NCI-H510A treated with DMSO at 0.1 percent for 48 hours (cell line): ENCODE data around the gene ASIC2.

Source experiments
- DNase-seq: peaks from one replicate; lab custom pipeline; 2025; lab: John Stamatoyannopoulos, UW

ASIC2 gene

DNA sequence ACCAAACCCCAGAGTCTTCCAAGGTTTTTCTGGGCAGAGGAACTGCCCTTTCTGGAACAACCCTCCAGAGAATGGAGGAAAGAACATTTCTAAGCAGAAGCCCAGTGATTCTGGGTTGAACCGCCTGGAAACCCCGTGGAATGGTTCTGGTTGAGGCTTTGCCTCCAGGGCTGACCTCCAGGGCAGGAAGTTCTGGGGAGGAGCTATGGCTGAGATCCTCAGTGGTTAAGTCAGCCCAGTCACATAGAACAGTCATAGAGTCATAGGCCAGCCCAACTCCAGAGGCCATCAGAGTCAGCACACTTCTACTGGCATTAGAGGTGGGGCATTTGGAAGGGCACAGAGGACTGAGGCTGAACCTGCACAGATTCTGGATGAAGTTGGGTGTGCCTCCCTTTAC lies 235.5 kb downstream of the ASIC2 start:
- no peak for DNase-seq

DNA sequence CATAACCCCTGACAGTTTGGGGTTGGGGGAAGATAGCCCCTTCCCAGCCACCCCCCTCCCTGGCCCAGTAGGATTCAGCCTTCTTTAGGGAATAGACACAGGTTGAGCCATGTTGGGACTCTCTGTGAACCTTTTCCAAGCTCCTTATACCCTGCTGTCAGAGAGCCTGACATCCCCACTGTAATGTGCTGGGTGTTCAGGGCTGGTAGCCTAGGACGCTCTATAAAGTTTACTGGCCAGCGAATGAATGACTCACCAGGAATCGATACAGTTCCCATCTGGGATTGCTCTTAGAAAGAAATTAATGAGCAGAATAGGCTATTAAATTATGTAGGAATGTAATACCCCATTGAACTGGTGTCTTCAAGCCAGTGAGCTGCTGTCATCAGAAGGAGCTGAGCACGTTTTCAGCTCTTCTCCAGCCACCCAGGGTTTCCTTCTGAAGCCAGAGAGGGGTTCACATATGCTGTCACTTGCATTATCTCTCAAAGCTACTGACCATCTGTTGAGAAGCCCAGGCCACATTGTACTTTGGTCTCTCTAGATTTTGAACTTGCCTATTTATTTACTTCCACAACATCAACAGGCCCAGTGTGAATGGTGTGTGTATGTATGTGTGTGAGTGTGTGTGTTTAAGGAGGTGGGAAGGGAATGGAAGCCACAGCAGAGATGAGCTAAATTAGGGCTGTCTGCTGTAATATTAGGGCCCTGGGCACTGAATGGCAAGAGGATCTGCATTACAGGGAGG lies 236.5 kb downstream of the ASIC2 start:
- DNase-seq: no peak

DNA sequence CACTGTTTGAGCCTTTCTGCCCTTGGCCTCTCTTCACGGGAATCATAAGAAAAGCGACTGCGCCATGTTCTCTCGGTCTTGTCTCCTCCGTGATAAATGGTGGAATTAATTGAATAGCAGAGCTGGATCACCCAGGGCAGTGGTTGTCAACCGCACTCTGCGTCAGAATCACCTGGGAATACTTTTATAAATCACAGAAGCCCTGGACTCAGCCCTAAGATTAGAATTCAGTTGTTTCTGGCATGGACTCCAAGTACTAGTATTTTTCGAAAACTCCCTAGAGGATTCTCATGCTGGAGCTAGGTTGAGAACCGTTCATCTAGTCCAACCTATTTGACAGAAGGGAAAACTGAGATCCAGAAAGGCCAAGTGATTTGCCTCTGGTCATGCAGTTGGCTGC lies 237.3 kb downstream of the ASIC2 start:
- no peak for DNase-seq

DNA sequence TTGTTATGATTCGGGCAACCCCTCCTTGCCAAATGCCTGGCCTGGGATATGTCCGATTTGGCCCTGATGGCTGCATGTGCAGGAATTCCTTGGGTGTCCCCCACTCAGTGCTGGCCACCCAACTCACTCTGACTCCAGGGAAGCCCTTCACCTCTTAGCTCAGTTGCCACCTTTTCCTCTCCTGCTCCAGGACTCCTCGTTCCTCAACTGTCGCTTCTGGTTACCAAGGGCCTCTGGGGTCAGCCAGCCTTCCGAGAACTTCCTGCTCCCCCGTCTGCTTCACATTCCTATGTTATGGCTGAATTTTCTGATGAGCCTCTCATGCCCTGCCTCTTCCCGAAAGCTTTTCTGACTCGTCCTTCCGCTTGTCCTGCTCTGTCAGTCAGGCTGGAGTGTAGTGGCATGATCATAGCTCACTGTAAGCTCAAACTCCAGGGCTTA lies 237.9 kb downstream of the ASIC2 start:
- no peak for DNase-seq

DNA sequence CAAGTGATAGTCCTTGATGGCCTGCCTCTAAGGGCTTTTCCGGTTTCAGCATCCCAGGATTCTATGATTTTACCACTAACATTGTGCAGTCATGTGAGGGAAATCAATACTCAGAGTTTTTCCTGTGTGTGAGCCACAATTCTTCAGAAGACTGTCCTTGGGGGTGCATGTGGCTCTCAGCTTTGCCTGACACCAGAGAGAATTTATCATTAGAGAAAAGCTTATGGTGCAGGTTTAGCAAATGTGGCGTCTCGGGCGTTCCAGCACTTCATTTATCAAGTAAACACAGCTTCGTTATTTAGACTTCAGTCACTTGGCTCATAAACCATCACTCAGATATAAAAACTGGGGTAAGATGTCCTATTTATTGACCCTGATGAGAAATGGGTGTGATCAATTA lies 238.7 kb downstream of the ASIC2 start:
- no peak for DNase-seq

DNA sequence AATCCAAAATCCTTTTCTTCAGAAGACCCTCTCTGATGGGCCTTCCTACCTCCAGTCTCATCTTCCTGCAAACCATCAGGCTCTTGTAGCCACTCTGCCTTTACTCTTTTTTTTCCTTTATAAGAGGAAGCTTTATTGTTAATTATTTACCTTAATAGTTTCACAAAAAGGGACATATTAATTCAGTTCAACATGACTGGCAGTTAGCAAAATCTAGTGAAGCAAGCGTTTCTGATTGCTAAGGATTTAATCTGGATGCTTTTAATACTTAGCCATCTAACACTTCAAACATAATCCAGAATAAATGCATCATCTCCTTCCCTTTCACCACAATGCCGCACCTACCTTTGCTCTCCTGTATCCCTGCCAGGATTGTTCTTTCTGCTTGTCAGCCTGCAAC lies 239.4 kb downstream of the ASIC2 start:
- DNase-seq: no peak

DNA sequence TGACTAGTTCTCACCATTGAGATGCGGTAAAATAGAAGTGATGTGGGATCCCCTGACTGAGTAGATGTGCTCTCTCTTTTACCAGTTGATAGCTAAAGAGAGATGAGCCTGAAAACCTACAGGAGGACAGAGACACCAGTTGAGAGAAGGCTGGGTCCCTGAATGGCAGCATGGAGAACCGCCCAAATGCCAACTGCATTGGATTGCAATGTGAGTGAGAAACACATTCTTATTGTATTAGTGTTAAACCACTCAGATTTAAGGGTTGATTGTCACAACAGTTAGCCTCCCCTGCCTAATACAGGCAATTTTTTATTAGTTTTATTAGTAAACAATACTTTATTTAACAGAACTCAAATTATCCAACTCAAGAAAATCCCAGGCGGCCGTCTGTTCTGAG lies 240.2 kb downstream of the ASIC2 start:
- DNase-seq: no peak

DNA sequence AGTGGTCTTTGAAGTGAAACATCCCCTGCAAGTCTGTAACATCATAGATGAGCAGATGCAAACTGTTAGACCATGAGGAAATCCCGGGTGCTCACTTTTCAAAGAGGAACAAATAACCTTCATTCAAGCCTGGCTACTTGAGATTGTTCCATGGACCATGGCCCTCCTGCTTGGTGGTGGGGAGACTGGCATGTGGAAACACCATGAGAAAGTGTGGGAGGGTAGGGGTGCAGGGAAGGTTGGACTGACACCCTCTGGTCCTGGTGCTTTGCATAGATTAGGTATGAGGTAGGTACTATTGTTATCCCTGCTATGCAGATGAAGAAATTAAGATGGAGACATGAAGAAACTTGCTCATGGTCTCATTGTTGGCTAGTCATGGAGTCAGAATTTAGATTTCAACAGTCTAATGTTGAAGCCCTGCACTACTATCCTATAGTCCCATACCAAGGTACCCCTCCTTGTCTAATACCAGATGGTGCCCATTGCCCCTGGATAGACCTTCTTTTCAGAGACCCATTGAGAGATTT lies 242.4 kb downstream of the ASIC2 start:
- no peak for DNase-seq

DNA sequence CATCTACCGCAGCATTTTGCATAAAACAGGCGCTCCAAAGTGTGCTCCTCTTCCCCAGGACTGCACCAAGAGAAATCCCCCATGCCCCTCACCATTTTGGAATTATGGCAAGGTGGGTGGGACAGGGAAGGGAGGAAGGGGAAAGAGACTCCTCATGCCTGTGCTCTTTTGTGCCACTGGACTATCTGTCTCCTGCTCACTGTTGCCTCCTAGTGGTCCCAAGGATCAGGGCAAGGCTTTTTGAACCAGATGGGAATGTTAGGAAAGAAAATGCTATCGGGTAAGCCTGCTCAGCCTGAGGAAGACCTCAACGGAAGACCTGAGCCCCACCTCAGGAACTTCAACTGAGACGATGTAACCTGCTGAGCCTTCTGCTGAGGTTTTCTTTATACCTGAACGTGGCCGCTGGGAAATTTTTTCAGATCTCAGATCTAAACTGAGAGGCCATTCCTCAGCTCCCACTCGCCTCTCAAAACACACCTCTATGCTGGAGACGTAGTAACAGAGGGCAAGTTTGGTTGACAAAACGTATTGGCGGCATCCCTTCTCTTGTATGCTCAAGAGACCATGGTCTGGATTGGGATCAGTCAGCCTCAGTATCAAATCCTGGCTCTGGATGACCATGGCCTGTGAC lies 243.2 kb downstream of the ASIC2 start:
- peak; percentile 2 for DNase-seq

DNA sequence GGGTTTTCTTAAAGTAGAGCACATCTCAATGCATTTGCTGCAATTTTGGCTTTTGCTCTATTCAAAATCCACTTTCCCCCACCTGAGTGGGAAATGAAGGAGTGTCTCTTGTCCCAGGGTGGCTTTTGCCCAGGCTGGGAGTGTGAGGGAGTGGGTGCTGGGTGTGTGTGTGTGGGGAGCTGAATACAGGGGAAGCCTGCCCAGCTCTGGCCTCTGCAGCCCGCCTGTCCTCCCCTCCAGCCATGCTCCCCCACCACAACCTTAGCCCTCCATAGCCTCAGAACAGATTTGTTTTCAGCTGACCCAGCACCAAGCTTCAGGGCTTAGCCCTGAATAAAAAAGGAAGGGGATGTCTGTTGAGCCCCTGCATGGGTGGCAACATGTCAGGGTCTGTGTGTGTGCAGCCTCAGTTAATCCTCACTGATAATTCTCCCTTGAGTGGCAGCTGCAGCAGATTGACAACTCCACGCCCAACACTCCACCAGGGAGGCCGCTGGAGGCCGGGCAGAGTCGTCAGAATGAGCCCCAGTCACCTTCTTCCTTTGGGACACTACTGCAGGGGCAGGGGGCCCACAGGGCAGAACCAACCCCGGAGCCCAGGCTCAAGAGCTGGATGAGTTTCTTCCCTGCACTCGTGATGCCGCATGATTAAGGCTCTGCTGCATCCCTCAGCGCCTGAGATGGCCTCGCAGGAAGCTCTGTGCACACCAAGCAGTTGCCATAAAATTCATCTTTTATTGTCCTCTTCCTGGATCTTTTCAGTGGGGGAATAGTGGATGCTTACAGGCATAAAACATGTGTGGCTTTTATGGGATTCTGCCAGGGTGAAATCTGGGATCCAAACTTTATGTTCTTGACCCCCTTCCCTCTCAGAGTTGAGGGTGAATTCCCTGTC lies 246.5 kb downstream of the ASIC2 start:
- DNase-seq: no peak

DNA sequence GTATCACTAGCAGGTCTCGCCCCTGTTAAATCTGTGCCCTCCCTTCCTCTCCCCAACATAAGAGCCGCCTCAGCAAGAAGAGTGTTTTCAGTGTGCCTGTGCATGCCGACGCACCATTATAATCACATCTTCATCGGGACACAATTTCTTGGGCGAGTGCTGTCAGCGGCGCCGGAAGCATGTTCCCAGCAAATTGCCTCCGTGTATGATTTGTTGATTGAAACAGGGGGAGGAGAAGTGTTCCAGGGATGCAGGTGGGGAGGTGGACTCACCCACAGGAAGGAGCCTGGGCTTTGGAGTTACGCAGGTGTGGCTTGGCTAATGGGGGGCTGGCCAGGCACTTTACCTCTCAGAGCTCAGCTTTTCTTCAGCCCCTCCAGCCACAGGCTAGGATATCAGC lies 247.9 kb downstream of the ASIC2 start:
- no peak for DNase-seq

DNA sequence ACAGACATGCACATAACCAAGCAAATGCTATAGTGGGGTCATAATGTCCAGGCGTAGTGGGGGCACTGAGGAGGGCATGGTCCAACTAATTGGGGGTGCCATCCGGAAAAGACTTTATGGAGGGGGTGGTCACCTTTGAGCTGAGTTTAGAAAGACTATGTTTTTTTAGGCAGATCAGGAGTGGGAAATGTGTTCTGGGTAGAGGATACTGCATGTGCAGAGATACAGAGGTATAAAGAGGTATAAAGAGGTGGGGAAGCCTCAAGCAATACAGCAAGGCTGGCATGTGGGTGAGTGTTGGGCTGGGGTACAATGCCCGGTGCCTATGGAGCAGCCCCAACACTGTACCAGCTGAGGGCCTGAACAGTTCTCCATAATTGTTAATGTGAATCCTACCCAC lies 248.3 kb downstream of the ASIC2 start:
- DNase-seq: no peak

DNA sequence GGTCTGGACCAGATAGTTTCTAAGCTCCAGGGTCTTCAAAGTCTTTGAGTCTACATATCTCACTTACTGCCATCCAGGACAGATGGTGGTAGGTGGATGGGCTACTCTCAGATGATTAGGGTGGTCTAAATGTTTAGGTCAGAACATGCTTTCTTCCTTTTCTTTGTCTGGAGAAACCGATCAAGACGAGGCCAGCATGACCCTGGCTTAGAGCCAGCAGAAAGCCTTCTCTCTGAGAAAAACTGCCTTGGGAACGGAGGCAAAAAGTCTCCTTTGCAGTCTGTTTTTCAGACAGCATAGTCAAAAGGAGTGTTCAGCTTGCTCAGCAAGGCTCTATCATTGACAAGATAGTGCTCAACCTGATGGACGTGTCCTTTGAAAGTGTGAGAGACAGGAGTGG lies 252.6 kb downstream of the ASIC2 start:
- no peak for DNase-seq

DNA sequence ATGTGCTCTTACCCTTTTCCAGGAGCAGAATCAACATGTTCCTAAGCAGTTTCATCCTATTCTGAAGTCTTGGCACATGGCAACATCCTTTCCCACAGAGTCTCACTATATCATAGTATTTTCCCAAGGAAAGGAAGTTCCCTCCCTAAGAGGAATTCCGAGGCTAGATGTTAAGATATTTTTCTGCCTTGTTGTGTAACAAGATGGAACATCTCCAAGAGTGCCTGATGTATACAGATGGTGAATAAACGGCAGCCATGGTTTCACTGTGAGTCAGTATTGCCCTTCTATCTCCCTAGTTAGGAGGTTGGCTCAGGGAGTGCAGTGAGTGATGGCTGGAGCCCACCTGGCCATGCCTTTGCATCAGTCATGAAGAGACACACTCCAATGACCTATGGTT lies 253.2 kb downstream of the ASIC2 start:
- DNase-seq: no peak

DNA sequence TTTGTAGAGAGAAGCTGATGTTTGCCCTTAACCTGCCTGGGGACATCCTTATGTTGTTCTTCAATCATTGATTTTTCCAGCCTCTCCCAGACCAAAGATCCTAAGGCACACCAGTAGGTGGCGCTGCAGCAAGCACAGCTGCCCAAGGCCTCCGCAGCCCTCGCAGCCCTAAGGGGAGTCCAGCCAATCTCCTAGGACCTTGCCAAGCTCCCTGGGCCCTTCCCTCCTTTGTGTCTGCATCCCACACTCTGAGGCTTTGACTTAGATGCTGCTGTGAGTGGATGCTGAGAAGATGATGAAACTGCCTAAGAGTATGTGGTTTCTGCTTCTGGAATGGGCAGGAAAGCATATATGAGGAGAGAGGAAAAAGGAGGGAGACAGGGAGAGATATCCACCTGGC lies 254.4 kb downstream of the ASIC2 start:
- DNase-seq: no peak

DNA sequence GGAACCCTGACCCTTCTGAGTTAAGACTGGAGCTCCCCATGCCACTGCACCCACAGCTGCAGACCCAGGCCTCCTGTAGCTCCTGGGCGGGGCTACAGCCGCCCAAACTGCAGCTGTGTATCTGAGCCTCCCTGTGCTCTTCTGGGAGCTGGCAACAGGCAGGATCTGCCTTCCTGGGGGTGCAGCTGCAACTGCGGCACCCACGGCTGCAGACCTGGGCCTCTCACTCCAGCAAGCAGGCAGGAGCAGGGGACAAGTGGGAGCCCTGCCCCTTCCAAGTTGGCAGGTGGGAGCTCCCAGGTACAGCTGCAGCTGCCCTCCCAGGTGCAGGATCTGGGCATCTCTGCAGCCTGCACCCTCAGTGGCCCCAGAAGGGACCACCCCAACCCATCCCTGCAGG lies 259.9 kb downstream of the ASIC2 start:
- no peak for DNase-seq

DNA sequence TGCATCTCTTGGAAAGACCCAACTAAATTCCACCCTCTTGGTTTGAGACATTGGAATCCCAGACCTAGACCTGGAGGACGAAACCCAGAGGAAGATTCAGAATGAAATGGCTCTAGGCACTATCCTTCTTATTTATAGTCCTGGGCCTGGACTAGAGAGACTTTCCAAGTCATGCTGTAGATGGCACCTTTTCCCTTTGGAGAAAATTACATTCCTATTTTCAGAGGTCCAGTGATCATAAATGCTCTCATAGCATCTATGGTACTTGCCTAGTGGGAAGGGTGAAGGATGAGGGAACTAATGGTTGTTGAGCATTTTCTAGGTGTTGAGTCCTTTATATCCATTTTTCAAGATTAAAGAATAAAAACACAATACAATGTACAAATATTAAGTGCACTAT lies 264.3 kb downstream of the ASIC2 start:
- DNase-seq: no peak

DNA sequence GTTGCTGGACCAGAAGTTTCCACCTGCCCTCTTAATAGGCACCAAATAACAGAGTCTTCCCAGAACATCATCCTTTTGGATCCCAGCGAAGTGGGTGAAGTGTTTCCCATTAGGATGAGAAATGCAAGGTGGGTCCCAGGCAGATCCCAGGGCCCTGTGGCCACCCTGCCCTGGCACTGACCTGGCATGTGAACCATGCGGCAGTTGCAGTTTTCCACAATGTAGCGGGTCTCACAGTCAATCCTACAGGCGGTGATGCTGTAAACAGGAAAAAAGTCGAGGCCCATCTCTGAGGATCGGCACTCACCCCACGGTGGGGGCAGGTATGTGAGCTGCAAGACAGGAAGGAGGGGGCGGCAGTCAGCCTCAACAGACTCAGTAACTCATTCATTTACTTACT lies 265.0 kb downstream of the ASIC2 start:
- no peak for DNase-seq

DNA sequence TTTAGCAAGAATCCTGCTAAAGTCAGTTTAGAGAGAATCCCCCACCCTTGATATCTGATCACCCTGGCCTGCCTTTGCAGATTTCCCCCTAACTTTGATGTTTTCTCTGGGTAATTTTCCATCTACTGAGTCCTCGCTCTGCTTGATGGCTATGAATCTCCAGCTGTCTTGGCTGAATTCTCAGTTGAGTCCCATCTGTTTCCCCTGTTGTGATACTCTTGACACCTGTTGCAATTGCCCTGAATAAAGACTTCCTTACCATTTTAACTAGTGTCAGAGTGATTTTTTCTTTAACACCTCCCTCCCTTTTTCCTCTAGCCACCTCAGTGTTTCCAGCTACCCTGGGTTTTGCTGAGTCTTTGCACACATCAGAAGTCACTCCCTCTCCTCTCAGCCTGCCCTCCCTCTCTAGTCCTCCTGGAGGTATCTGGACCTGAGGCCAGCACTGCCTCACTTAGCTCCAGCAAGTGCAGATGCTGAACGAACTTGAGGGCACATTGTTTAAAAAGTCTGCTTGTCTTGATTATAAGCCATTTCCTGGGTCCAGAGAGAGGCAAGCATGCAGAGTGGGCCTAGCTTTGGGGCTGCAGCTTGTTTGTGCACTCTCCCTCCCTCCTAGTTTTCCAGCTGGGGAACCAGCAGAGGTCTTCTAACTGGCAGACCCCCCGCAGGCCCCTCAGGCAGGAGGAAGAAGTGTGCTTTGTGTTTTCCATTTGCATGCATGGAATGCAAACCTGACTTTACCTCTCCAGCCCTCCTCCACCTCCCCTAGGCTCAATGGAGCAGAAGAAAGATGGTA lies 268.2 kb downstream of the ASIC2 start:
- DNase-seq: no peak

DNA sequence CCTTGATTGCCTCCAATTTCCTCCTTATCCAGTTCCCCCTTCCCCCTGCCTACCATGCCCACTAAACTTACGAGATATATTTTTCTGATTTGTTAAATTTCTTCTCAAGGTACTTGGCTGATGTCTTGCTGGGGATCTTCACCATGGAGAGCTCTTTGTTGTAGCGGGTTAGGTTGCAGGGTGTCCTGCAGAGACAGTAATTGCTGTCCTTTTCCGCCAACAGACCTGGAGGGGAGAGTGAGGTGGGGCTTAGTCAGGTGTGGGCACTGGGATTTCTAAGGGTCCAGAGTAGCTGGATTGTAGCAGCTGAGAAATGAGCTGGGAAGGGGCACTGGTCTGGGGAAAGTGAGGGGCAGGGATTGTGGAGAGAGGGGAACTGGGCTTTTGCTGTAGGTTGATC lies 269.3 kb downstream of the ASIC2 start:
- no peak for DNase-seq

DNA sequence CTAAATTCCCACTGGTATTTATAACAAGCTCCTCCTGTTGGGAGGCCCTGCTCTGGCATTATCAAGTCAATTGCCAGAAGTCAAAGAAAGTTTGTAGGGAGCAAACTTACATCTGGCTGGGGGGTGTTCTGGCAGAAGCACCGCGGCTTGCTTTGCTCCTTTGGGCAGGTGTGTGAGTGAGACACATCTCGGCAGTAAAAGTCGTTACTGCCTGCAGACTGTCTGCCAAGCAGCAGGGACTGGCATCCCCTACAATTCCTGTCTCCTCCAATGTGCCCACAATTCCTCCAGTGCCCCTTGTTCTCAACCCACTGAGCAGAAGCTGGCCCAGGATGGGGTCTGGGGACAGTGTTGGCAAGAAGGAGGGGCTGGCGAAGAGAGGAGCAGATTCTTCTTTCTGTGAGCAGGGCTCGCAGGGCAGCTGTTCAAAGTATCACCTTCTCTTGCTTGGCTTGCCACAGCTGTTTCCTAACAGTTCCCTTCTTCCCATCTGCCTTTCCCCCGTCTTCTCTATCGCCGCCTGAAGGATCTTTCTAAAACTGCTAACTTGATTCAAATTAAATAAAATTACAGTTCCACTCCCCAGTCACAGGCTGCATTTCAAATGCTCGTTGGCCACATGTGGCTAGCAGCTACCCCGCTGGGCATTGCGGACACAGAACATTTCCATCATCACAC lies 271.2 kb downstream of the ASIC2 start:
- DNase-seq: no peak
